Right lobe of liver (tissue), 4 donors: Measurements from ENCODE around the gene RALY.

Experiments used
- CTCF ChIP-seq, 4 donors: fragments of 200-600 bp in 3 of 4; fragments of 450-650 bp in 1 of 4; IDR thresholded peaks; one replicate each; pipeline versions ENCODE4 v1.5.1 to v1.8.0; 2016 to 2022; ENCODE audit warnings: antibody characterized with exemption in 4 of 4, mild to moderate bottlenecking in 2 of 4
- POLR2A ChIP-seq: fragments of 450-650 bp; IDR thresholded peaks from one replicate; pipeline ENCODE4 v1.6.1; 2017; ENCODE audit warnings: antibody characterized with exemption, mild to moderate bottlenecking
- donor health status: DM: no; HTN: no; CAD: no.
- donor health status: DM: no; HTN: no; CAD: no.
- donor health status: DM: no; HTN: yes; CAD: no.

GRCh38 chr20:34078540-34078939 lies 84.8 kb downstream of the RALY start:
- TF ChIP-seq POLR2A (no peak), CTCF (IDR thresholded peaks at IDR 0.05) (no peak)
